Upper lobe of right lung (tissue), 1 donor: ENCODE data around the gene GALT. TPM values are rescaled to one million over a fixed set of nuclear protein-coding genes. Genes with fewer than 3 reads are reported as not detected.

Source experiments
- ATAC-seq: fragments of 200-7000 bp; cut with Tn5 transposase; one replicate; pipeline ENCODE4 v1.9.1; 2020; ENCODE audit warnings: mild to moderate bottlenecking, moderate library complexity
- DNase-seq: peaks from one replicate; pipeline ENCODE4 v3.0.0-alpha.2; 2020
- H3K27ac ChIP-seq: fragments of 200-600 bp; one replicate; pipeline ENCODE4 v1.8.0; 2022
- H3K27me3 ChIP-seq: fragments of 200-600 bp; one replicate; pipeline ENCODE4 v1.8.0; 2022; ENCODE audit warnings: mild to moderate bottlenecking
- H3K36me3 ChIP-seq: fragments of 200-600 bp; one replicate; pipeline ENCODE4 v1.8.0; 2022
- H3K4me1 ChIP-seq: fragments of 200-600 bp; one replicate; pipeline ENCODE4 v1.8.0; 2022
- H3K4me3 ChIP-seq: fragments of 200-600 bp; one replicate; pipeline ENCODE4 v1.8.0; 2022; ENCODE audit warnings: mild to moderate bottlenecking
- H3K9me3 ChIP-seq: fragments of 200-600 bp; one replicate; pipeline ENCODE4 v1.8.0; 2022
- CTCF ChIP-seq: fragments of 200-600 bp; IDR thresholded peaks from one replicate; pipeline ENCODE4 v1.8.0; 2022; ENCODE audit warnings: antibody characterized with exemption
- intact Hi-C: fragments of 100-400 bp; cut with DNase I; formaldehyde crosslinking; loops from one replicate; pipeline ENCODE4 v1.11.0; 2022
- total RNA-seq: library from RNA; stranded (reverse); fragmentation: NEBNext Ultra II Directional; extraction: Animal tissue kit (Norgen Biotek cat#: 25700); gene quantifications from one replicate; pipeline ENCODE4 v1.2.1, GENCODE V29; 2021
- donor health status: DM: no; HTN: yes; CAD: no; lungs with severe emphysema.

Gene GALT
- total RNA-seq, 1 donor from 2014 or later: 47.6 TPM

DNA sequence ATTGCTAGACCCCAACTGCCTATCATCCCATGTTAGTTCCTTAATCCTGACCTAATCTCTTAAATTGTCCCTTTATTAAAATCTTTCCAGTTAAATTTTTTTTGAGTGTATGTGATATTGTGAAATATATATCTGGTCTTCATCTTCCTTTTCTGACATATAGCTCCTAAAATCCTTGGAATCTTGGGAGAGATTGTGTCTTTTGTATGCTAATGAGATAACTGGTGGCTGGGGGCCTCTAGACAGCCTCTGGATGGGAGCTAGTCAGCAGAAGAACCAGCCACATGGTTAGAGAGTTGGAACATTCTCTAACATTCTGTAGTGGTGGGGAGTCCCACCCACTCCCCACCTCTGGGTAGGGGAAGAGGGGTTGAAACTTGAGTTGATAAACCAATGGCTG, 48.3 kb downstream of the GALT start:
- intact Hi-C loops: no loop called here
- Histone ChIP-seq H3K4me1 (peaks cover 4% of the 10 kb centered on the region), H3K4me3 (no peak overlapping the region), H3K9me3 (no peaks in the 10 kb centered on the region), H3K27me3 (no peaks in the 10 kb centered on the region), H3K27ac (no peak overlapping the region), H3K36me3 (no peaks in the 10 kb centered on the region)
- ATAC-seq (no peak), DNase-seq (no peak)
- no peak for TF ChIP-seq CTCF

Other genes starting within 250 kb of the GALT start
- 28.8 TPM for gene FAM219A, start 188.1 kb upstream of the GALT start, total RNA-seq
- gene DNAI1, start 187.9 kb upstream of the GALT start, total RNA-seq: not detected
- 0.61 TPM for gene ENHO, start 123.7 kb upstream of the GALT start, total RNA-seq
- gene CNTFR, start 57.0 kb upstream of the GALT start, total RNA-seq: 2.9 TPM
- 16.7 TPM for gene RPP25L, start 34.6 kb upstream of the GALT start, total RNA-seq
- 59.3 TPM for gene DCTN3, start 26.2 kb upstream of the GALT start, total RNA-seq
- not detected for gene ARID3C, start 17.6 kb upstream of the GALT start, total RNA-seq
- gene SIGMAR1, start 8.9 kb upstream of the GALT start, total RNA-seq: 40.5 TPM
- 18.7 TPM for gene IL11RA, start 5.5 kb downstream of the GALT start, total RNA-seq
- not detected for gene CCL27, start 16.0 kb downstream of the GALT start, total RNA-seq
- gene CCL19, start 44.6 kb downstream of the GALT start, total RNA-seq: 1.1 TPM
- 37.7 TPM for gene CCL21, start 63.5 kb downstream of the GALT start, total RNA-seq